ENCODE data around the gene KLK12.

DNA sequence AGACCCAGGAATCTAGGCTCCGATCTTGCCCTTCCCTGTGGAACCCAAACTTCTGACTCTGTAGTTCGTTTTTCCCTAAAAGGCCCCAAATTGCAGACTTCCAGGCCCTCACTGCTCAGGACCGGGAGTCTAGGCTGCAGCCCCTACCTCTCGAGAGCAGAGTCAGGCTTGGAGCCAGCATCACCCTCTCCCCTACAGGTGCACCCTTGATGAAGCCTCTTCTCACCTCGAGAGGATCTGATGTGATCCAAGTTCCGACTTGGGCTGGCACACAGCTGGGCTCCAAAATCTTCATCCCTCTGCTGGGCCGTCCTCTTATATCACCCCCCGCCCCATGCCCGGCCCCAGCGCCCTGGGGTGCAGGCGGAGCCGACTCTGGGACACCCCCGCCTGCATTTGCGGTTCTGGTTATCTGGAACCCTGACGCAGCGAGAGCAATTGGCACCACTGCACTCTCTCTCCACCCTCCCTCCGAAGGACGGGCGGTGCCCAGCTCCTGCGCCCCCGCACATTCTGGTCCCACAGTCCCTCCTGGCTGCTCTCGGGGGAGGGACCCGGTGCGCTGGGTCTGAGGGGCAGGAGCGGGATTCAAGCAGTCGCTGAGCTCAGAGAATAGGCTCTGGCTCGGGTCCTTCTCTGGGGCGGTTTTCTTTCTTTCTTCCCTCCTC, 51.0 kb downstream of the KLK12 start, which contains the start of gene KLK7:
- TF ChIP-seq, protein P1, sequence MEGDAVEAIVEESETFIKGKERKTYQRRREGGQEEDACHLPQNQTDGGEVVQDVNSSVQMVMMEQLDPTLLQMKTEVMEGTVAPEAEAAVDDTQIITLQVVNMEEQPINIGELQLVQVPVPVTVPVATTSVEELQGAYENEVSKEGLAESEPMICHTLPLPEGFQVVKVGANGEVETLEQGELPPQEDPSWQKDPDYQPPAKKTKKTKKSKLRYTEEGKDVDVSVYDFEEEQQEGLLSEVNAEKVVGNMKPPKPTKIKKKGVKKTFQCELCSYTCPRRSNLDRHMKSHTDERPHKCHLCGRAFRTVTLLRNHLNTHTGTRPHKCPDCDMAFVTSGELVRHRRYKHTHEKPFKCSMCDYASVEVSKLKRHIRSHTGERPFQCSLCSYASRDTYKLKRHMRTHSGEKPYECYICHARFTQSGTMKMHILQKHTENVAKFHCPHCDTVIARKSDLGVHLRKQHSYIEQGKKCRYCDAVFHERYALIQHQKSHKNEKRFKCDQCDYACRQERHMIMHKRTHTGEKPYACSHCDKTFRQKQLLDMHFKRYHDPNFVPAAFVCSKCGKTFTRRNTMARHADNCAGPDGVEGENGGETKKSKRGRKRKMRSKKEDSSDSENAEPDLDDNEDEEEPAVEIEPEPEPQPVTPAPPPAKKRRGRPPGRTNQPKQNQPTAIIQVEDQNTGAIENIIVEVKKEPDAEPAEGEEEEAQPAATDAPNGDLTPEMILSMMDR (optimal IDR thresholded peaks at IDR 0.05 in 1 of 3, IDR thresholded peaks at IDR 0.05 in 1 of 3, conservative IDR thresholded peaks at IDR 0.05 in 1 of 3; ENCODE audit: extremely low read depth in 1 of 3, insufficient read depth in 2 of 3, low read length in 3 of 3) = no peak
- no peak for TF ChIP-seq EZH2 (IDR thresholded peaks at IDR 0.05; ENCODE audit: low read length)
